ENCODE data around the gene LDHAL6B. TPM values are rescaled to one million over a fixed set of nuclear protein-coding genes. Genes with fewer than 3 reads are reported as not detected.

LDHAL6B gene
- total RNA-seq, 2 experiments from 2014 or later = not detected

- ChIA-PET POLR2A (no interaction called here), CTCF (no interaction called here)
- Mint-ChIP-seq H3K27me3 (peaks cover 28% of the 10 kb centered on the region), H3K27ac (no peak overlapping the region), H3K9me3 (no peaks in the 10 kb centered on the region), H3K4me3 (no peak overlapping the region), H3K36me3 (ENCODE audit: low read depth) (no peaks in the 10 kb centered on the region), H3K4me1 (ENCODE audit: low read depth) (no peaks in the 10 kb centered on the region)
- intact Hi-C loops (cut with DNase I, micrococcal nuclease) = loop anchor here (2.0 to 10.0 kb wide), 2 partner anchors 321 to 355 kb away; no protein-coding TSS in a partner anchor
- no peaks in the 10 kb centered on the region for H3K4me1 ChIP-seq (ENCODE audit: insufficient read depth, low read length)
- DNase-seq (no peak), ATAC-seq (ENCODE audit: poor library complexity) (no peak)
- no peaks in the 10 kb centered on the region for H3K27me3 ChIP-seq (ENCODE audit: control insufficient read depth in 1 of 2, insufficient read depth in 2 of 2, low read length in 2 of 2)
- H3K4me3 ChIP-seq (ENCODE audit: low read length) = no peak overlapping the region
- H3K9me3 ChIP-seq (ENCODE audit: control insufficient read depth in 1 of 2, insufficient read depth in 1 of 2, low read length in 2 of 2) = no peaks in the 10 kb centered on the region
- H3K36me3 ChIP-seq (ENCODE audit: insufficient read depth, low read length) = no peaks in the 10 kb centered on the region
- no peak overlapping the region for H3K27ac ChIP-seq (ENCODE audit: low read depth in 1 of 2, low read length in 2 of 2)
- TF ChIP-seq, protein P1, sequence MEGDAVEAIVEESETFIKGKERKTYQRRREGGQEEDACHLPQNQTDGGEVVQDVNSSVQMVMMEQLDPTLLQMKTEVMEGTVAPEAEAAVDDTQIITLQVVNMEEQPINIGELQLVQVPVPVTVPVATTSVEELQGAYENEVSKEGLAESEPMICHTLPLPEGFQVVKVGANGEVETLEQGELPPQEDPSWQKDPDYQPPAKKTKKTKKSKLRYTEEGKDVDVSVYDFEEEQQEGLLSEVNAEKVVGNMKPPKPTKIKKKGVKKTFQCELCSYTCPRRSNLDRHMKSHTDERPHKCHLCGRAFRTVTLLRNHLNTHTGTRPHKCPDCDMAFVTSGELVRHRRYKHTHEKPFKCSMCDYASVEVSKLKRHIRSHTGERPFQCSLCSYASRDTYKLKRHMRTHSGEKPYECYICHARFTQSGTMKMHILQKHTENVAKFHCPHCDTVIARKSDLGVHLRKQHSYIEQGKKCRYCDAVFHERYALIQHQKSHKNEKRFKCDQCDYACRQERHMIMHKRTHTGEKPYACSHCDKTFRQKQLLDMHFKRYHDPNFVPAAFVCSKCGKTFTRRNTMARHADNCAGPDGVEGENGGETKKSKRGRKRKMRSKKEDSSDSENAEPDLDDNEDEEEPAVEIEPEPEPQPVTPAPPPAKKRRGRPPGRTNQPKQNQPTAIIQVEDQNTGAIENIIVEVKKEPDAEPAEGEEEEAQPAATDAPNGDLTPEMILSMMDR (IDR thresholded peaks at IDR 0.05) = no peak
These were observed 32.4 kb upstream of the LDHAL6B start for GRCh38 chr15:59174151-59174834.

DNA sequence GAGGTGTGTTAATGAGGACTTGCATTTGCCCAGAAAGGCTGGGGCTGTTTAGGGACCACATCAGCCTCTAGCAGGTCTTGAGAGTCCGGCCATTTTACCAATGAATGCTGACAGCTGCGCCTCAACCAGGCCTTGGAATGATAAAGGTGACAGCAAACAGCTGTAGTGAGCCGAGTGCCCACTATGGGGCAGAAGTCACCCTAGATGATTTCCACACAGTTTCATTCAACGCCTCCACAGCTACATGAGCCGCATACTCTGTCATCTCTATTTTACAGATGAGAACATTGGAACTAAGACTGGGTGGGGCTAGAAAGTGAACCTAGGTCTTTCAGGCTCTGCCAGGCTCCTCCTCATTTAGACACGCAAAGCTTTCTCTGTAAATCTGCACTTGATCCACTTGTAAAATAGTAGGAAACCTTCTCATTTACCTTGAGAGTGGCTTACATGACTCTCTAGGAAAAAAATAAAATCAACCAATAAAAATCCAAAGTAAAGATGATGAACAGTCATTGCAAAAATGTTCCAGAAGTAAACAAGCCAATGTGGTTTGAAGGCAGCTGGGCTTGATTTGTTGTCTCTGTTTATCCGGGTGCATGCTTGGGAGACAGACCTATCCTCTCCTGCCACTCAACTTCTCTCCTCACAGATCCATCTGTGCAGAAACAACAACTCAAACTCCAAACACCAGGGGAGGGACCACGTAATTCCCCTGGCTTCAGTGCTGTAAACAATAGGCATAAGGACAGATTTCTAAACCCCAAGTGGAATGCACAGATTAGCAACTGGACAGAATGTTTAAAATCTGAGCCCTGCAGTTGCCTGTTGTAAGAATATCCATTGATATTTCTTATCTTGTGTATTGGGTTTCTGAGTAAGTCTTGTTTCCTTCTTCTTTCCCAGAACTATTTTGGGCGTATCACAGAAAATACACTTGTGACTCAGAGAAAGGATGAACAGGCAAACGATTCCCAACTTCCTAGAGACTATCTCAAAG is 31.5 kb upstream of the LDHAL6B start:
- Histone ChIP-seq H3K27ac (ENCODE audit: low read depth in 1 of 2, low read length in 2 of 2) (no peak overlapping the region), H3K9me3 (ENCODE audit: control insufficient read depth in 1 of 2, insufficient read depth in 1 of 2, low read length in 2 of 2) (no peaks in the 10 kb centered on the region), H3K27me3 (ENCODE audit: control insufficient read depth in 1 of 2, insufficient read depth in 2 of 2, low read length in 2 of 2) (no peaks in the 10 kb centered on the region), H3K4me1 (ENCODE audit: insufficient read depth, low read length) (no peaks in the 10 kb centered on the region), H3K4me3 (ENCODE audit: low read length) (no peak overlapping the region), H3K36me3 (ENCODE audit: insufficient read depth, low read length) (no peaks in the 10 kb centered on the region)
- peak in 8 of 14 experiments; percentile 3 to 60 (median 10) for DNase-seq
- ChIA-PET POLR2A (no interaction called here), CTCF (no interaction called here)
- Mint-ChIP-seq H3K9me3 (no peaks in the 10 kb centered on the region), H3K27me3 (peaks cover 29% of the 10 kb centered on the region), H3K4me3 (no peak overlapping the region), H3K36me3 (ENCODE audit: low read depth) (no peaks in the 10 kb centered on the region), H3K4me1 (ENCODE audit: low read depth) (no peaks in the 10 kb centered on the region), H3K27ac (no peak overlapping the region)
- ATAC-seq (ENCODE audit: poor library complexity) = peak; percentile 60
- TF ChIP-seq, protein P1 (IDR thresholded peaks at IDR 0.05) = peak; percentile 36
- intact Hi-C loops (cut with DNase I, micrococcal nuclease) = loop anchor here (2.0 to 10.0 kb wide), 3 partner anchors 317 to 354 kb away; no protein-coding TSS in a partner anchor

DNA sequence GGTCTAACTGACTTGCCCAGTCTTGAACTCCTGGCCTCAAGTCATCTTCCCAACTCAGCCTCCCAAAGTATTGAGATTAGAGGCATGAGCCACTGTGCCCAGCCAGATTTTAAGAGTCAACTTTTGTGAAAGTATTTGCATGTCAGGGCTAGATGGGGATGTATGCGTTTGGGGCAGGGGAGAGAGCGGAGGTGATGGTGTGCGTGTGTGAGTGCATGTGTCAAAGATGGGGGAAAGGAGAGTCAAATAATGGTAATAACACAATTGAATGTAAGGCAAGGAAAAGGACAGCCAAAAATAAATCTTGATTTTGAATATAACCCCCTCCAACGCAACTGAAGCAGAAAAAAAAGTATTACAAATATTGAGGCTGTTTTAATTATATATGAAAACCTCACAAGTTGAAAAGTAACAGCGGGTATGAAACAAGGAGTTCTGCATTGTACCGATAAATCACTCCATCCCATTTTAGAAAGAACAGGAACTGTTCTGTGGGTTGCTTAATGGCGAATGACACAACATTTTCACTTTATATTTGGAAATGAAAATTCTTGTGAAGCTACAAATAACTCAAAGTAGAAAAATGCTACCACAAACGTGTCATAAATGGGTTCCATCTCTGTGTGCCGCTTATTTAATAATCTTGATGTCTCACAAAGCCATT is 29.9 kb upstream of the LDHAL6B start:
- CTCF ChIA-PET = no interaction called here
- no peak for ATAC-seq (ENCODE audit: poor library complexity)

More for the DNA sequence above, 29.9 kb upstream of the LDHAL6B start:
- intact Hi-C loops (cut with DNase I, micrococcal nuclease) = loop anchor here (5.0 to 10.0 kb wide), 2 partner anchors 316 to 318 kb away; no protein-coding TSS in a partner anchor
- Mint-ChIP-seq H3K27ac (no peak overlapping the region), H3K27me3 (peaks cover 29% of the 10 kb centered on the region), H3K4me1 (ENCODE audit: low read depth) (no peaks in the 10 kb centered on the region), H3K9me3 (no peaks in the 10 kb centered on the region), H3K4me3 (no peak overlapping the region), H3K36me3 (ENCODE audit: low read depth) (no peaks in the 10 kb centered on the region)
- peak in 2 of 14 experiments; percentile 26 for DNase-seq
- TF ChIP-seq, protein P1 (IDR thresholded peaks at IDR 0.05) = no peak
- no peaks in the 10 kb centered on the region for H3K4me1 ChIP-seq (ENCODE audit: insufficient read depth, low read length)
- peaks cover 0 to 4% of the 10 kb centered on the region in 2 experiments for H3K9me3 ChIP-seq (ENCODE audit: control insufficient read depth in 1 of 2, insufficient read depth in 1 of 2, low read length in 2 of 2)
- POLR2A ChIA-PET = no interaction called here
- no peaks in the 10 kb centered on the region for H3K36me3 ChIP-seq (ENCODE audit: insufficient read depth, low read length)
- H3K27me3 ChIP-seq (ENCODE audit: control insufficient read depth in 1 of 2, insufficient read depth in 2 of 2, low read length in 2 of 2) = no peaks in the 10 kb centered on the region
- no peak overlapping the region for H3K4me3 ChIP-seq (ENCODE audit: low read length)
- H3K27ac ChIP-seq (ENCODE audit: low read depth in 1 of 2, low read length in 2 of 2) = peak overlapping the region in 1 of 2 donors; percentile 21
